Astrocyte (in vitro differentiated cells and primary cell): ENCODE data around the gene EIF2B1.

ENCODE experiments used
- EZH2 ChIP-seq: IDR thresholded peaks from 2 replicates; pipeline ENCODE4 v1.6.1; 2012; ENCODE audit warnings: mild to moderate bottlenecking, low read length, inconsistent platforms; ENCODE audit not compliant: insufficient read depth
- TF ChIP-seq, protein P1 (sequence below): IDR thresholded peaks from 2 replicates; pipeline ENCODE4 v1.5.1; 2011; ENCODE audit warnings: low read depth, mild to moderate bottlenecking, inconsistent platforms, low read length, moderate library complexity; ENCODE audit not compliant: insufficient read depth

DNA sequence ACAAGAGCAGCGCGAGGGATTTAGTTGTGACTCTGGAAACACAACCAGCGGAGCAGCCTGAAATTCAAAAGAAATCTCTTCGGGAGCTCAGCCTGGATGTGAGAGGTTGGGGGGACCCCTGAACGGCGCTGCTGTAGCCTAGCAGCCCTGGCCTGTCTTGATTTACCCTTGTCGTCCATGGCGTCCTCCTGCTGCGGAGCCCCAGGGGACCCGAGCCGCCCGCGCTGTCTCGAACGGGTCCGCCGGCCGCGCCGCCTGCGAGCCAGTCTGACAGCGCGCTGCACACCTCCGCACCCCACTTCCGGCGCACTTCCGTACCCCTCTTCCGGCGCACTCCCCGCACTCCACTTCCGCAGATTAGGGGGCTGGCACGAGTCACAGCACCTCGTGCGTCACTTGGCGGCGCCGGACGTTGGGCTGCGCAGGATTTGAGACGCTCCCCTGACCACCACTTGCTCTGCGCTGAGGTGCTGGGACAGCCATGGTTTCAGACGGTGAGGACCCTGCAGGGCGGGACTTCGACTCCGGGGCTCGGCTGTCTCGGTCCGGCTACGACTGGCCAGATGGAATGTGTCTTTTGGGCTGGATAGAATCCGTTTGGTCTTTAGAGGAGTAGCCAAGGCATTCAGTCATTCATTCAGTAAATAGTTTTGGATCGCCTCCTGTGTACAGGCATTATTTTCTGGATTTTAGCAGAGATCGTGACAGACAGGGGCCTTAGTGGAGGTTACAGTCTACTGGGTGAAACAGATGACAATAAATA lies at the start of gene EIF2B1, which contains the start of gene GTF2H3:
- TF ChIP-seq, protein P1, sequence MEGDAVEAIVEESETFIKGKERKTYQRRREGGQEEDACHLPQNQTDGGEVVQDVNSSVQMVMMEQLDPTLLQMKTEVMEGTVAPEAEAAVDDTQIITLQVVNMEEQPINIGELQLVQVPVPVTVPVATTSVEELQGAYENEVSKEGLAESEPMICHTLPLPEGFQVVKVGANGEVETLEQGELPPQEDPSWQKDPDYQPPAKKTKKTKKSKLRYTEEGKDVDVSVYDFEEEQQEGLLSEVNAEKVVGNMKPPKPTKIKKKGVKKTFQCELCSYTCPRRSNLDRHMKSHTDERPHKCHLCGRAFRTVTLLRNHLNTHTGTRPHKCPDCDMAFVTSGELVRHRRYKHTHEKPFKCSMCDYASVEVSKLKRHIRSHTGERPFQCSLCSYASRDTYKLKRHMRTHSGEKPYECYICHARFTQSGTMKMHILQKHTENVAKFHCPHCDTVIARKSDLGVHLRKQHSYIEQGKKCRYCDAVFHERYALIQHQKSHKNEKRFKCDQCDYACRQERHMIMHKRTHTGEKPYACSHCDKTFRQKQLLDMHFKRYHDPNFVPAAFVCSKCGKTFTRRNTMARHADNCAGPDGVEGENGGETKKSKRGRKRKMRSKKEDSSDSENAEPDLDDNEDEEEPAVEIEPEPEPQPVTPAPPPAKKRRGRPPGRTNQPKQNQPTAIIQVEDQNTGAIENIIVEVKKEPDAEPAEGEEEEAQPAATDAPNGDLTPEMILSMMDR, result no peak
- TF ChIP-seq EZH2, result no peak
